GM13976 (cell line): ENCODE data around the gene RCOR1.

Source experiments
- DNase-seq: peaks from one replicate; pipeline ENCODE4 v3.0.0; 2012; ENCODE audit warnings: low spot score
- CTCF ChIP-seq: IDR thresholded peaks from 2 replicates; pipeline ENCODE4 v1.5.1; 2012; ENCODE audit warnings: borderline replicate concordance, mild to moderate bottlenecking; ENCODE audit not compliant: insufficient read depth; ENCODE audit errors: extremely low read depth, missing control alignments, control extremely low read depth
- in situ Hi-C: fragments of 300-500 bp; cut with MboI; formaldehyde crosslinking; loops from one replicate; pipeline ENCODE4 v1.12.0; 2022; ENCODE audit warnings: low sequenced_read_pairs, mixed read lengths, inconsistent platforms; ENCODE audit not compliant: unreplicated experiment

The RCOR1 gene

GRCh38 chr14:102551995-102552705 is 40.3 kb upstream of the RCOR1 start:
- TF ChIP-seq CTCF = no peak
- no peak for DNase-seq
- in situ Hi-C loops = no loop called here

GRCh38 chr14:102554821-102555819 is 37.3 kb upstream of the RCOR1 start:
- in situ Hi-C loops = no loop called here
- DNase-seq = peak; percentile 86
- TF ChIP-seq CTCF = no peak

GRCh38 chr14:102556098-102556677 is 36.3 kb upstream of the RCOR1 start:
- DNase-seq = no peak
- in situ Hi-C loops = no loop called here
- TF ChIP-seq CTCF = no peak

GRCh38 chr14:102557434-102558226 is 34.8 kb upstream of the RCOR1 start:
- in situ Hi-C loops = no loop called here
- DNase-seq = no peak
- TF ChIP-seq CTCF = no peak

- in situ Hi-C loops = no loop called here
- no peak for DNase-seq
- no peak for TF ChIP-seq CTCF
Measured at GRCh38 chr14:102558556-102558955, 33.9 kb upstream of the RCOR1 start.
